Fibroblast of peridontal ligament (primary cell): ENCODE data around the gene RABGEF1.
"Not testable (repeated sequence)": the region's sequence is repeated elsewhere in the genome, so short reads cannot be mapped to it uniquely, and the experiment has no call there.

Experiments
- DNase-seq: peaks from one replicate; pipeline ENCODE4 v3.0.0-alpha.2; 2010; ENCODE audit errors: extremely low read depth

RABGEF1 gene

GRCh38 chr7:66735154-66735553 is 5.4 kb upstream of the RABGEF1 start:
- DNase-seq, result no peak

- no peak for DNase-seq
Measured at GRCh38 chr7:66735850-66736249, 4.7 kb upstream of the RABGEF1 start.

- no peak for DNase-seq
Measured at GRCh38 chr7:66736892-66737291, 3.6 kb upstream of the RABGEF1 start.

- no peak for DNase-seq
Measured at GRCh38 chr7:66737667-66738066, 2.9 kb upstream of the RABGEF1 start.

GRCh38 chr7:66739477-66739876 is 1.1 kb upstream of the RABGEF1 start:
- no peak for DNase-seq

- no peak for DNase-seq
Measured at GRCh38 chr7:66739953-66740301, 606 bp upstream of the RABGEF1 start.

GRCh38 chr7:66740980-66741709 is 612 bp downstream of the RABGEF1 start:
- DNase-seq, result peak; percentile 30

- DNase-seq, result peak; percentile 63
Measured at GRCh38 chr7:66741710-66742049, 1.1 kb downstream of the RABGEF1 start.

- peak; percentile 69 for DNase-seq
Measured at GRCh38 chr7:66742298-66742697, 1.8 kb downstream of the RABGEF1 start.

GRCh38 chr7:66743920-66744319 is 3.4 kb downstream of the RABGEF1 start:
- DNase-seq, result no peak

- no peak for DNase-seq
Measured at GRCh38 chr7:66747385-66747784, 6.9 kb downstream of the RABGEF1 start.

GRCh38 chr7:66747881-66748511 is 7.5 kb downstream of the RABGEF1 start:
- DNase-seq, result peak; percentile 58

GRCh38 chr7:66748791-66749190 is 8.3 kb downstream of the RABGEF1 start:
- DNase-seq, result no peak

- no peak for DNase-seq
Measured at GRCh38 chr7:66751945-66752344, 11.4 kb downstream of the RABGEF1 start.

- peak; percentile 29 for DNase-seq
Measured at GRCh38 chr7:66754541-66754940, 14.0 kb downstream of the RABGEF1 start.

GRCh38 chr7:66755059-66755458 is 14.5 kb downstream of the RABGEF1 start:
- DNase-seq, result not testable (repeated sequence)

GRCh38 chr7:66756227-66756626 is 15.7 kb downstream of the RABGEF1 start:
- not testable (repeated sequence) for DNase-seq

GRCh38 chr7:66756889-66757288 is 16.4 kb downstream of the RABGEF1 start:
- no peak for DNase-seq

- no peak for DNase-seq
Measured at GRCh38 chr7:66757939-66758338, 17.4 kb downstream of the RABGEF1 start.

GRCh38 chr7:66758950-66759628 is 18.6 kb downstream of the RABGEF1 start:
- DNase-seq, result no peak

GRCh38 chr7:66763183-66763582 is 22.6 kb downstream of the RABGEF1 start:
- not testable (repeated sequence) for DNase-seq

GRCh38 chr7:66763633-66764355 is 23.3 kb downstream of the RABGEF1 start:
- peak; percentile 95 for DNase-seq
